Measurements from ENCODE around the gene WDR62. TPM values are rescaled to one million over a fixed set of nuclear protein-coding genes. Genes with fewer than 3 reads are reported as not detected.

WDR62 gene
- total RNA-seq, 4 donors from 2014 or later, result 0.31 to 0.95 (median 0.69) TPM

DNA sequence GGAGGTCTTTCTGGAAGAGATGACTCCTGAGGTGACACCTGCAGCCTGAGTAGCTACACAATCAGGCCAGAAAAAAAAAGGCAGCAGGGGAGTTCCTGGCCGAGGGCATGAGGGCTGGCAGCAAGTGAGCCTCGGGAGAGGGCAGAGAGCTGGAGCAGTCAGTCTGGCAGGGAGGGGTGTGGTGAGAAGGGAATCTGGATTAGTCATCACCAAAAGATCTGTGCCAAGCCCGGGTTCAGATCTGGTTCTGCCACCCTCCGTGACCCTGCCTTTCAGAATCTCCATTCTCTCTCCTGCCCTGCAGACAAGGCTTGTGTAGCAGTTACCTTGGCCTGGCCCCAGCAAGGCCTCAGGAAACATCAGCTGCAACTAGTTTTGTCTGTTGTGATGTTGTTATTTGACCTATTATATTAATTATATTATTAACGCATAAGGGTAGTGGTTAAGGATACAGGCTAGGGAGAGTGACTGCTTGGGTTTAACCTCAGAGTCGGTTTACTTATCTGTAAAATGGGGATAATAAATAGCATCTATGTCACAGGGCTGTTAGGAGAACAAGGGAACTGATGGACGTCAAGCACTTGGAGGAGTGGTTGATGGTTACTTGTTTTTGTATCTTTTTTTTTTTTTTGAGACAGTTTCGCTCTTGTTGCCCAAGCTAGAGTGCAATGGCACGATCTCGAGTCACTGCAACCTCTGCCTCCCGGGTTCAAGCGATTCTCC is 82.4 kb downstream of the WDR62 start:
- no peak for TF ChIP-seq CTCF (IDR thresholded peaks at IDR 0.05)
- peak; percentile 72 for ATAC-seq (ENCODE audit: low FRiP score)
- no peak for DNase-seq (ENCODE audit: low spot score)

GRCh38 chr19:36139120-36139472 is 84.4 kb downstream of the WDR62 start:
- ATAC-seq (ENCODE audit: low FRiP score) (no peak), DNase-seq (ENCODE audit: low spot score) (no peak)
- no peak for TF ChIP-seq CTCF (IDR thresholded peaks at IDR 0.05)

DNA sequence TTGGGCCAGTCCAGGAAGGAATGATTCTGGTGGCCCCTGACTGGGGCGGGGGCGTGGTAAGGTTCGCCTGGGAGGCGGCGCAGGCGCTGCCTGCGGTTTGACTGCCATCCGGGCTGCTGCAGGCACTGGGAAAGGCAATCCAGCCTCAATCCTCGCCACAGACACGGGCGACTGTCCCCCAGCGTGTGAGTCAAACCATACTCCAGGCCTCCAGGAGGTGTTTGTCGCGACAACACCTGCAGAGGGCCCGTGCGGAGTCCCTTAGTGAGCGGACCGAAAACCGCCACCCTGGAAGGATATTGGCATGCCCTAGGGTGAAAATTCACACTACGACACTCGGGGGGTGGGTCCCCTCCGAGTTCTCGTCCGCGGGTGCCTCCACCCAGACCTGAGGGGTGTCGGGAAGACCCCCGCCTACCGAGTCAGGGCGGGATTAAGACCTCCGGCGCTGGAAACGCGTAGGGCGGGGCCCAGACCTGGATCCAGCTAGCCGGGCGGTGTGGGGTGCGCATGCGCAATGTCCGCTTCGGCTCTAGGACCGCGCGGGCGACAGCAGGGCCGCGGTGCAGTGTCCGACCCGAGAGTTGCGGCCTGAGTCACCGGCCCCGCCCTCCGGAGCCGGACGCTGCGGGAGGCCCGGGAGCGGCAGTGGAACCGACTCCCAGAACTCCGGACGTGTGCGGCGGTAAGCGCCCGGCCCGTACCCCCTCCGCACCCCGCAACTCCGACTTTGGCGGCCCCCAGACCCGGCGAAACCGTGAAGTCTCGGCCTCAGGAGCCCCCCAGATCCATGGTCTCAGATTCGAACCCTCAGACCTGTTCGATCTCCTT is 85.0 kb downstream of the WDR62 start, which contains the start of gene CAPNS1:
Gene CAPNS1 (plus strand): TSS at position 594 of the 831 bp plus-strand sequence. CDS start 946 bp downstream, outside the sequence.
- DNase-seq (ENCODE audit: low spot score), result peak; percentile 72
- TF ChIP-seq CTCF (IDR thresholded peaks at IDR 0.05), result no peak
- ATAC-seq (ENCODE audit: low FRiP score), result peak; percentile 92

DNA sequence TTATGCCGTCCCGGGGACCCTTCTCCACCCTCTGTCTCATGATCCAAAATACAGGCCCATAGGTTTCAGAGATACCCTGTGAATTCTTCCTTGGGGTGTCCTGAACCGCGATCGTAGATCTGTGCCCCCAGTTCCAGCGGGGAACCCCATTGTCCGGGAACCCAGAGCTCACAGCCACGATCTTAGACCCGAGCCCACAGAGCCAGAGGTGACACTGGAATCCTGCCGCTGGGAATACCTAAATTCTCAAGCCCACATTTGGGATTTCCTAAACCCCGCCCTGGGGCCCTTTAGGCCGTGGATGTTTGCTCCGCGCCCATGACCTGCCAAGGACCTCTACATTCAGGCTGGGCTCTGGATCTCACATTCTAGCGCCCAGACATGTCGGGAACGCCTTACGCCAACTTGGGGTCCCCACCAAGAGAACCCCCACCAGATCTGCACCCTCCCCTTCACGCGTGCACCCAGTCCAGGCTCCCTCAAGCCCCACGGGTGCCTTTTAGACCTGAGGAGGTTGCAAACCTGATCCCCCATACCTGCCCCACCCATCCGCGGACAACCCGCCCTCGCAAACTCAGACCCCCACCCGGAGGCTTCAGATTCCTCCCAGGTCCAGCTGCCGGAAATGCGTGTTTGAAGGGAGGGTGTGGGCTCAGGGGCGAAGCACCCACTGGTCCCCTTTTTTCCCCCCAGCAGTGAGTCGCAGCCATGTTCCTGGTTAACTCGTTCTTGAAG is 85.8 kb downstream of the WDR62 start:
- peak; percentile 20 for ATAC-seq (ENCODE audit: low FRiP score)

DNA sequence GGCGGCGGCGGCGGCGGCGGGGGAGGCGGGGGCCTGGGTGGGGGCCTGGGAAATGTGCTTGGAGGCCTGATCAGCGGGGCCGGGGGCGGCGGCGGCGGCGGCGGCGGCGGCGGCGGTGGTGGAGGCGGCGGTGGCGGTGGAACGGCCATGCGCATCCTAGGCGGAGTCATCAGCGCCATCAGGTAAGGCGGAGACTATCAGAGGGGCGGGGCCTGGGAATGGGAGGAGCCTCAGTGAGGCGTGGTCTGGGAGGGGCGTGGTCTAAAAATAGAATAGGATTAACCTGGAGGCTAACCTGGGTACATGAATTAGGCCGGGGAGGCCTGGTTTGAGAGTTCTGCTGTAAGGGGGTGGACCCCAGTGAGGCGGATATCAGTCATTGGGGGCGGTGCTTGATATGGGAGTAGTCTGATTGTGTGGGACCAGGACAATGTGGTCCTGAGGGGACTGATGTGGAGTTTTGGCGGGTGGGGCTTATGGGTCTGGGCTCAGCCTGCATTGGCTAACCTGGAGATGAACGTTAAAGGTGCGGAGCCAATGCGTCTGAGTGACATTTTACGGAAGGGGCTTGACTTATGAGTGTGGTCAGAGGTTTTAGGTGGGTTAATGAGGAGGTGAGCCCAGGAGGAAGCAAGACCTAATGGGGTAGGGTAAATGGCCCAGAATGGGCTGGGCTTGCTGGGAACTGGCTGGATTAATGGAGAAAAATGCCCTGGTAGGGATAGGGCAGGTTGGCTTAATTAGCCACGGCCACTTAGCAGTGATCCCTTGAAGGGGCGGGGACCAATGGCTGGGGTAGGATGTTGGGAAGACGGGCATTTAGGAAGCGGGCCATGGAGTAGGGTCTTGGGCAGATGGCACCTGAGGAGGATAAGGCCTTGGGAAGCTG is 86.6 kb downstream of the WDR62 start:
- peak; percentile 91 for DNase-seq (ENCODE audit: low spot score)
- TF ChIP-seq CTCF (IDR thresholded peaks at IDR 0.05), result no peak
- ATAC-seq (ENCODE audit: low FRiP score), result peak; percentile 79

More for the DNA sequence above, 85.8 kb downstream of the WDR62 start:
- DNase-seq (ENCODE audit: low spot score), result no peak
- TF ChIP-seq CTCF (IDR thresholded peaks at IDR 0.05), result no peak

- no peak for TF ChIP-seq CTCF (IDR thresholded peaks at IDR 0.05)
- ATAC-seq (ENCODE audit: low FRiP score), result no peak
- DNase-seq (ENCODE audit: low spot score), result no peak
These were observed 87.3 kb downstream of the WDR62 start for GRCh38 chr19:36142046-36142445.
